ELF-1 (cell line): ENCODE data around the gene TMEM218.

Experiments used
- DNase-seq: peaks from one replicate; pipeline ENCODE4 v3.0.0-alpha.2; 2016; ENCODE audit warnings: low read depth, low spot score

The TMEM218 gene

GRCh38 chr11:125129316-125129993 is 18.0 kb upstream of the TMEM218 start:
- no peak for DNase-seq

DNA sequence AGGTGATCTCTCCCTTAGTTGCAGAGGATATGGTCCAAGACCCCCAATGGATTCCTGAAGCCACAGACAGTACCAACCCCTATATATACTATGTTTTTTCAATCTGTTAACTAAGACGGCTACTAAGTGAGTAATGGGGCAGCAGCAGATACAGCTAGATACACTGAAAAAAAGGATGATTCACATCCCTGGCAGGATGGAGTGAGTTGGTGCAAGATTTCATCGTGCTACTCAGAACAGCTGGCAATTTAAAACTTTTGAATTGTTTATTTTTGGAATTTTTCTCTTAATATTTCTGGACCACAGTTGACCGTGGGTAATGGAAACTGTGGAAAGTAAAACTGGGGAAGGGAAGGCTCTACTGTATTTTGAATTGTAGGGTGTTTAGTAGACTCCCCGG is 17.0 kb upstream of the TMEM218 start:
- no peak for DNase-seq

- DNase-seq, result no peak
Observed at GRCh38 chr11:125124618-125124992, 13.2 kb upstream of the TMEM218 start.

DNA sequence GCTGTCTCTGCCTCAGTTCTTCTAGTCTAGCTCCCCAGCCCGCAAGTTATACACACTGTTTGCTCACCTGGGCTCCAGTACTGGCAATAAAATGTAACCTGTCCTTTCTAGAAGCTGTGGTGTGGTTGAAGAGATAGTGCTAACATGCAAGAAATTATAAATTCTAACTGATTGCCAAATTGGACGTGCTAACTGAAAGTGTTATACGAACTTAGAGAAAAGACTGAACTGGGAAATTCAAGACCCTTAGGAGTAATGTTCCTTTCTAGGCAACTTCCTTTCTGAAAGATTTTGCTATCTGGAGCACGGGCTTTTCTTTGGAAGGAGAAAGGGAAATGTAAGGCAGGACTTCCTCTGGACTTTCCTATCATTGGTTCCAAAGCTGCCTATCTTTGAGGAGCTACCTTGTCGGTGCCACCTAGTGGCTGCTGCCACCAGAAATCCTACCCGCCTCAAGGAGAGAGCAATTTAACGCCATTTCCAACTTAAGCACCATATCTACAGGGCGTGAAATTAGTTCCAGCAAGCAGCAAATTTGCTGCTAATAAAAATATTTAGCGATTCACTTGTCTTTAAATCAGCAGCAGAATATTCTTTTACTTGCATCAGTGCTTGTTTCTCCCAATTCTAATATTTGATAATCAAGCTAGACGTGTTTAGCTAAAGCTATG is 12.7 kb upstream of the TMEM218 start:
- DNase-seq, result peak; percentile 67

- no peak for DNase-seq
Observed at GRCh38 chr11:125123194-125123946, 11.9 kb upstream of the TMEM218 start.

- no peak for DNase-seq
Observed at GRCh38 chr11:125117429-125117828, 6.0 kb upstream of the TMEM218 start.

- DNase-seq, result peak; percentile 34
Observed at GRCh38 chr11:125114518-125114917, 3.1 kb upstream of the TMEM218 start.

DNA sequence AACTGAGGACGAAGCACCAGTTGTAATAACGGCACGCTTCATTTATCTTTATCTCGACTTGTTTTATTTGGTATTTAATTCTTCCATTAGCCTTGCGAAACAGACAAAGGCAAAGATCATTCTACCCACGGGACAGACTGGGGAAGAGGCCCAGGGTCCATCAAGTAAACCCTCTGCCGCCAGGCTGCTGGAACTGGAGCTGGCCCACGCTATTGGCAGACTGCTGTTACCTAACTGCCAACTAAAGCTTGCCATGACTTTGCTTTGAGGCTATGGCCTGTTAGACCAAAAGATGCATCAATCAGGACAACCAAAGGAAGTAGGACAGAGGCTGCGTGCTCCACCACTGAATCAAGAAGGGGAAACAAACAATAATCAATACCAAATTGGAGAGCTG is 780 bp upstream of the TMEM218 start:
- DNase-seq, result no peak

DNA sequence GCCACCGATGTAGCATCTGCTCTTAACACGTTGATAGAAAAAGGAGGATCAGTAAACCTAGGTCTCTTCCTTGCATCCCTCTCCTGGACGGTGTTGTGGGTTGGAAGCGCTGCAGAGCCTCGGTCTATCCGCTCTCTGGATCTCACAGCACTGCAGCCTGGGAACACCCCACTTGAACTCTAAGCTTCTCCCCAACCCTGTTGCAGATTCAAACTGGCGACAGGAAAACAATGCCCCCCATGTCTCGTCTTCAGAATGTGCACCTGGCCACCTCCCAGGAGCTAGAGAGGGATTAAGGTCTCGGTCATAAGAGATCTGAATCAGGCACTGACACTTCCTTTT is 454 bp downstream of the TMEM218 start:
- no peak for DNase-seq

GRCh38 chr11:125110506-125110905 is 920 bp downstream of the TMEM218 start:
- DNase-seq, result no peak

DNA sequence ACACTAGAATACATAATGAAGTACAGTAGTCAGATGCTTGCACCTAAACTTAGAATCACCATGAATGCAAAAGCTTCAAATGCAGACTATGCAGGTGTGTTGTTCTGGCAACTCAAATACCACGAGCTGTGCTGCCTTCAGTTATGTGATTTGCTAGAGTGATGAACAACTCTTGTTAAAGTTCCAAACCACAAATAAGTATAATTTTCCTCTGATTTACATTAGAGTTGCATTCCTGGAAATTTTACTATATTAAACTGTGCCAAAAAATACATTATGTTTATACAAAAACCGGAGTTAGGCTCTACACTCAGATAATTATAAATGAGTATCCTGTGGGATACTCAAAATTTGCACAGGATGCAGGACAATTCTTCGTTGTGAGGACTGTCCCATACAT is 3.0 kb downstream of the TMEM218 start:
- no peak for DNase-seq

- DNase-seq, result no peak
Observed at GRCh38 chr11:125105926-125106325, 5.5 kb downstream of the TMEM218 start.

DNA sequence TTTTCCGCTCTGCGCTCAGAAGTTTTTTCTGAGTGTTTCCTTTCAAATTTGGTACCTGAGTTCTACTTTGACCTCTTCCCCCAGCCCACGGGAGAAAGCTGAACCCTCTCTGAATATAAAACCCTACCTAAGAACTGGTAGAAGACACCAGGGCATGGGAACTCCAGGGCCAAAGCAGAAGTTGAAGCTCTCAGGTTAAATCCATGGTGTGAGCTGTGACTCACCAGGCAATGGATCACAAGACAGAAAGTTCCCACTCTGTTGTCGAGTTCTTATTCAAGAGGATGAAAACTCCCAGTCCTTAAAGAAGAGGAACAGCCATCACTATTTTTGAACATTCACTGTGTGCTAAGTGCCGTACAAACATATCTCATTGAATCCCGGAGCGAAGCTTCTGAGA is 8.9 kb downstream of the TMEM218 start:
- no peak for DNase-seq

DNA sequence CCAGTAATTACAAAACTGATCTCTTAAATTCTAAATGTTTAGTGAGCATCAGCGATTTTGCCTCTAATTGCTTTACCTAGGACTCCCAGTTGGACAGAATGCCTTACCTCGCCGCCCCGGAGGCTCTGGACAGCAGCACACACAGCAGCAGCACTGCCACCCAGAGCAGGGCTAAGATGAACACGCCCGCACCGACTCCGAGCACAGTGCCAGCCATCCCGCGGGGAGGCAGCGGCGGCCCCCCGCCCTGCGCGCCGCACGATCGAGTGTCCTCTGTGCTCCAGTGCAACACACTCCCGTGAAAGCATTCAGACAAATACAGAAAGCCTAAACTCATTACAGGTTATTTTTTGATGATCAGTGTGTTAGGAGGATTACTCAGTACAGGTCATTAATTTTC is 9.4 kb downstream of the TMEM218 start:
- no peak for DNase-seq

DNA sequence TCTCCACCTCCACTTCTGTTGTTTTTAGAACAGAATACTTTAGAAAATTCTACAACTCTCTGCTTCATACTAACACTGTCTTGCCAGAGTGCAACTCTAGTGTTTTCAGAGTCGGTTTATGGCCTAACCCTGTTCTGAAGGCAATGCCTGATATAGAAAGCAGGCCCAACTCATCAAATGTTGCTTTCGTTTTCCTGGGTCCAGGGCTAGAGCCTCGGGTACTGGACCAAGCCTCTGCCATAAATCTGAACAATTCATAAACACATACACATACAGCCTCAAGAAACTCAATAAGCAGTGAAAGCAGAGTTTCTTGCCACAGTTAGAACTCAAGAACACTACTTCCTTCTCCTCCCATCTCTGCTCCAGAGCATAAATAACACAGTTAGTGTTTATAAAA is 9.8 kb downstream of the TMEM218 start:
- DNase-seq, result no peak

- DNase-seq, result no peak
Observed at GRCh38 chr11:125100136-125100535, 11.3 kb downstream of the TMEM218 start.

DNA sequence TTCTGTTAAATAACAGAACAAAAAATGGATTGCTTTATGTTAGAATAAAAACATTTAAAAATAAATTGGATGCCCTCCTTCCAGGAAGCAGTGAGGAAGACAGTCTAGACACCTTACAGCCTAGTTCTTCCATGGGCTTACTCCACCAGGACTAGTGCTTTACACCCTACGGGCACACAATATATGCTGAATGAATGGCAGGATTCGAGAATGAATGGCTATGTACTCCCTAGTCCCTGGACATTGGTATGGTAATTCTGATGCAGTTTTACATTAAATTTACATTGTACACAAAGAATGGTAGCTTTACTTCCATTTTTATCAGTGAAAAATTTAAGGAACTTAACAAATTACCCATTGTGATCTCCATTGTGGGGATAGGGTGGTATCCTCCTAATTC is 16.7 kb downstream of the TMEM218 start:
- DNase-seq, result no peak

GRCh38 chr11:125093502-125093901 is 17.9 kb downstream of the TMEM218 start:
- DNase-seq, result no peak

DNA sequence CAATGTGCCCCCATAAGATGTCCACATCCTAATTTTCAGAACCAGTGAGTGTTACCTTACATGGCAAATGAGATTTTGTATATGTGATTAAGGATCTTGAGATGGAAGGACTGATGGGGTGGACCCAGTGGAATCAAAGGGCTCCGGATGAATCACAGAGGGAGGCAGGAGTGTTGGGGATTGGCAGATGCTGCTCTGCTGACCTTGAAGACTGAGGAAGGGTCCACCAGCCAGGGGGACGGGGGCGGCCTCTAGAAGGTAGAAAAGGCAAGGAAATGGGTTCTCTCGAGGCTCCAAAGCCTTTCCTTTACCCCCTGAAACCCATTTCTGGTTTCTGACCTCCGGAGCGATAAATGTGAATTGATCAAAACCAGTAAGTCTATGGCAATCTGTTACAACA is 18.8 kb downstream of the TMEM218 start:
- no peak for DNase-seq

GRCh38 chr11:125091877-125092664 is 19.4 kb downstream of the TMEM218 start:
- no peak for DNase-seq

DNA sequence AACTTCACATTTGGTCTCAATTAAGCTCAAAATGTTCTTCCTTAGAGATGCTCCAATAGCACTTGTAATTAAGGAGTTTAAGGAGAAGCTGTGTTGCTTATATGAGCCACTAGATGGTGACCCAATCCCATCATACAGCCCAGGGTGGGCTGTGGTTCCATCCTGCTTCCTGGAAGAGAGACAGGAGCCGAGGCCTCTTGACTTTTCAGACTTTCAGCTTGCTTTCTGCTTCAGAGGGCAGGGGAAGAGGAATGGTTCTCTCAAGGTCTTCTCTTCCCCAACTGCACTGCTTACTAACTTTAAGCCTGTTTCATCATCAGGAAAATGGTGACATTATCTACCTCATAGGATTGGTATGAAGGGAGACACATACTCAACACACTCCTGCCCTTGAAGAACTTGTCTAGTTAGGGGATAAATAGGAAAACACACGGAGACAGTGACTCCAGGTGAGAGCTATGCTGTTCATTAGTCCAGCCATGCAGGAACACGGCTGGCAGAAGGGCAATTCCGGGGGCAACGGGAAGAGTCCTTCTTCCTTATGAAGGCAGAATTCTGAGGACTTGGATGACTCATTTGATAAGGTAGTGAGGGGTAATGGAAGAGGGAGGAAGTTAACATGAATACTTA is 20.1 kb downstream of the TMEM218 start:
- peak; percentile 79 for DNase-seq

DNA sequence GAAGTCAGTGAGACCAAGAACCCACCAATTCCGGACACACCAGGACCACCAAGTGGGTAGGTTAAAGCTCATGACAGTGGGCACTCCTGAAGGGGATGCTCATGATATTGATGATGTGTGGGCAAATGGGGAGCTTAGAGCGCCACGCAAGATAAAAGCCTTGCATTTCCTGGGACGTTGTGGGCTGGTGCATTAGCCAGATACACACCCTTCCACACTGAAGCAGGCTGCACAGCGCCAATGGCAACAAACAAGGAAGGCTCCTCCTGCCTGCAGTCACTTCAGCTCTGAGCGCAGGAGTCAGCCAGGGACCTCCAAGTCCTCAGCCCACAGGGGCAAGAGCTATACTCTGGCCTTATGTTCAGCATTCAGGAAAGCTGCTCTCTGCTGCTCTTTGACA is 20.6 kb downstream of the TMEM218 start:
- DNase-seq, result no peak
